Activated naive CD8-positive, alpha-beta T cell treated with anti-CD3 and anti-CD28 coated beads, Interleukin-2, amount 50 U/mL, for 16 hours (primary cell): ENCODE results near the gene FRY.

Source experiments
- DNase-seq: peaks from one replicate; pipeline ENCODE4 v3.0.0-alpha.2; 2020; ENCODE audit warnings: low read depth, low spot score

The FRY gene

DNA sequence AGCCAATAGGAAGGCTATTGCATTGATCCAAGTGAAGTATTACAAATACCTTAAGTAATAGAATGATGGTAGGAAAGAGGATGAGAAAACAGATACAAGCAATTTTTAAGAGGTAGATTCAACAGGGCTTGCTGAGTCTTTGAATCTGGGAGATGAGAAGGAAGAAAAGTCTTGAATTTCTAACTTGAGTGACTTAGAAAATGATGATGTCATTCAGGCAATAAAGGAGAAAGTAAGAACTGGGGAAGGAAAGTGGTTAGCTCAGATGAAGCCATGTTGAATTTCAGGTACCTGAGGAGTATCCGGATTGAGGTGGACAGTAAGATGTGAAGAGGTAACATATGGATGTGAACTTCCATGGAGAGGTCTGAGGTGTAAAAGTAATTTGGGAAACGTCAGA is 15.5 kb upstream of the FRY start:
- DNase-seq: no peak

DNA sequence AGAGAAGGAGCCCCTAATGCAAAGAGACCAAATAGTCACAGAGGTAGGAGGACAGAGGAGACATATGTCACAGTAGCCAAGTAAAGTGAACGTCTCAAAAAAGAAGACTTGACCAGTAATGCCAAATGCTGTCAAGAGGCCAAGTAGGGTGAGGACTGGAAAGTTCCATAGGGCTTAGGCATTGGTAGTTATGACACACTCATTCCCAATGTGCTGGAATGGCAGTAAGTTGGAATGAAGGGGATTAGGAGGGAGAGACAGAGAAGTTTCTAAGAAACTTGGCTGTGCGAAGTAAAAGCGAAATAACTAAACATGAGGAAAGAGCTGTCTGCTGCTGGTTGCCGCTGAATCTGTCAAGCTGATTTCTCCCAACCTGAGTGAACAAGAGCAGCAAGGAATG is 14.9 kb upstream of the FRY start:
- DNase-seq: no peak

DNA sequence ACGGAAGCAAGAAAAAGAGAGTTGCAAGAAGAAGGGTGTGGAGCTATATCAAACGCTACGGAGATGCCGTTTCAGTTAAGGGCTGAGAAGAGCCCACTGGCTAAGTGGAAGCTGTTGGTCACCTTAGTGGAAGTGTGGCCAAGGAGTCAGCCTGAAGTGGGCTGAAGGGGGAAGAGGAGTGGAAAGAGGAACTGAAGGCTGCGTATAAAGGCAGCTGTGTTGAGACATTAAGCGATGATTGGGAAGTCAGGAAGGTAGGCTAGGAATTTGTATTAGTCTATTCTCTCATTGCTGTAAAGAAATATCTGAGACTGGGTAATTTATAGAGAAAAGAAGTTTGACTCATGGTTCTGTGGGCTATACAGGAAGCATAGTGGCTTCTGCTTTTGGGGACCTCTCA is 14.1 kb upstream of the FRY start:
- DNase-seq: no peak

DNA sequence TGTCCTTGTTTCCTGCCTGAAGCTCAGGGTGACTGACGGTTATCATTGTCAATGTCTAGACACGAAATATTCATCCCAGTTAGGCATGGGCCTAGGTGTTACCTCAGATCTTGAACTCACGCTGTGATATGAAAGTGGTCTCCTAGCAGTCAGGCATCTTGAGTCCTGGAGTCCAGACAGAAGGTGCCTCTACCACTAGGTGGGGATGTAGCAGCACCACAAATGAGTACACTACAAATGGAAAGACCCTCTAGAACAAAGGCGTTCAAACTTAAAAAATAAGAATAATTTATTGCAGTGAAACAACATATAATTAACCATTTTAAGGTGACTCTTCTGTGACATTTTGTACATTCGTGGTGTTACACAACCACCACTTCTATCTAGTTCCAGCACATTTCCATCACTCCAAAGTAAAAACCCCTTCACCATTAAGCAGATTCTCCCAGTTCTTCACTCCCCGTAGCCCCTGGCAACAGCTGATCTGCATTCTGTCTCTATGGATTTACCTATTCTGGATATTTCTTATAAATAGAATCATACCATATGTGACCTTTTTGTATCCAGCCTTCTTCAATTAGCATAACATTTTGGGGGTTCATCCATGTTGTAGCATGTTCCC is 11.9 kb upstream of the FRY start:
- no peak for DNase-seq

DNA sequence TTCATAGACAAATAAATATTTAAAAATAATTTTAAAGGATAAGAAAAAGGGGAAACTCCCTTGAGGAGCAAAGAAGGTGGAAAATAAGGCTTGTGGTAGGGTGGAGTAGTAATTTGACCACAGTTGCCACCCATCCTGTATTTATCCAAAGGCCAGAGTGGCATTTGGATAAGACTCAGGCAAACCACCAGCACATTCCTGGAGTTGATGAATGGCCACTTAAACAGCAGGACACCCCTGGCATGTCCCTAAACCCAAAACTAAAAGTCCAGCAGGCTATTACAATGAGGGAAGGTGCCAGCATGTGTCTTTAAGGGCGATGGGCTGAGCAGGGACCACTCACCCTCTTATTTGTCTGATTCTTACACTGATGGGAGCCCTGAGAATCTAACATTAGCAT is 9.8 kb upstream of the FRY start:
- DNase-seq: no peak

DNA sequence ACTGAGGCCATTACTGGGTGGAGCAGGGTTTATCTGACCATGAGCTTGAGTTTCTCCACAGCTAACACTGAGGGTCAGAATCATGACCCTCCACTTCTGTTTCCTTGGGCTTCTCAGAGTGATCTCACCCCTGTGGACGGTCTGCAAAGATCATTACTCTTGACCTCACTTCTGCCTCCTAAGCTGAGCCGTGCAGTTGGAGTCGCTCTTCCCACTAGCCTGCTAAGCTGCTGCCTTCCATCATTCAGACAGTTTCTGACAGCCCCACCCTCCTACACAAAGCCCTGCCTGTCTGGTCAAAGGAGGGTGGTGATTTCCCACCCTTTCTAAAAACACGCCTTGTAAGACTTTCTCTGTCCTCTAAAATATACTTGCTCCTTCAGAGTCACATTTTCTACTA is 9.3 kb upstream of the FRY start:
- no peak for DNase-seq

DNA sequence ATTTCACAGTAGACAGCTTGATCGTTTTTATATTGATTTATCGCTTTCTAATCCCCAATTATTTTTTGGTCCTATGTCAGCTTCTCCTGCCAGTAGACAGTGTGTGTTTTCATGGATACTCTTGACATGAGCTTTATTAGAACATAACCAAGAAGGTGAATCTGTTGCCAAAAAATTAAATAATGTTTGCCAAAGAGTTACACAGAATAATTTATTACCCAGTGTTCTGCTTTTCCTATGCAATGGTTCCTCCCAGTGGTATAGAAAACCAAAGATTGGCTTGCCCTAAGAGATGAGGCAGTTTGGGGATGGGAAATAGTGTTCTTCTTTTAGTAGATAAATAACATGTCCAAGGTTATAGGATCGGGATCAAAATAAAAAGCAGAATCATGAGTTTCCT is 8.5 kb upstream of the FRY start:
- DNase-seq: no peak

DNA sequence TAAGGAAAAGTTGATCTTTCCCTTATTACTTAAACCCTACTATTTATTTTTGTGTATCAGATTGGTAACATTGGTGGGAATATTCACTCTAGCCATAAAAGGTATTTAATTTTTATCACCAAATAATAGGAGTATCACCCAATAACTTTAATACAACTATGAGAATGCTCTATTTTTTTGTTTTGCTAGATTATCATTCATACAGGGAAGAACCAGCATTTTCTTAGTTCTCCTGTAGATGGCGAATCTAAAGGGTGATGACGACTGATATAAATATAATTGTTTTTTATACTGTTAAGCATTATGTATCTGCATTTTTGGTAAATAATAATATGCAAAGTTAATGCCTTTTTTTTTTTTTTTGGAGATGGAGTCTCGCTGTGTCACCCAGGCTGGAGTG is 7.9 kb upstream of the FRY start:
- no peak for DNase-seq

DNA sequence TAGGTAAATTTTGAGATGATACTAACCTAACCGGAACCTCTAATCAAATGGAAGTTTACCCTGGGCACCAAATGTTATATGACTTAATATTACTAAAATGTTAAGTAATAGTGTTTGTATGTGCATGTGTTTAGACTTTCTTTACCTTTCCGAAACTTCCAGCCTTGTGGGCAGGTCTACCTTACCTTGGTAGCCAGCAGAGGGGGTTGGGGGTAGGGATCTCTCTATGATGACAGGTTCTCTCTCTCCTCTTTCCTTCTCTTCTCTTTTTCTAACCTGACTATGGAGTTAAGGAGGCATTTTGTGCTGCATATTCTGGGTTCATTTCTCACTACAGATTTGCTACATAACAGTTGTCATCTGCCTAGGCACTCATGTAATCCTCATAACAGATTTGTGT is 6.8 kb upstream of the FRY start:
- no peak for DNase-seq

DNA sequence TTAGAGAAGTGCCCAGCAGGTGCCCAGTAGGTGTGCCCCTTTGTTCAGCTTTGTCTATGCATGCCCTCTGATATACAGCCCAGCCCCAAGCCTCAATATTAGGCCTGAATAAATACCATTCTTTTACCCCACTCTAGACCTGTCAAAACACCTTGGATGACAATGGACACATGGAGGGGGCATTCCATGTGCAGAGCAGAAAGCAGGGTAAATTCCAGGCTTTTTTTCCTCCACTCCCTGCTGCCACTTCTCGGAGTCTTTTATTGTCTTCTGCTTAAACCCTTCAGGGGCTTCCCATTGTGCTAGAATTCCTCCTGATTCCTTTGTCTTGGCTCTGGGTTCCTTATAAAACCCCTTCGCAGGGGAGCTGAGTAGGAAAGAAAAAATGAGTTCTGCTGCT is 5.8 kb upstream of the FRY start:
- no peak for DNase-seq

DNA sequence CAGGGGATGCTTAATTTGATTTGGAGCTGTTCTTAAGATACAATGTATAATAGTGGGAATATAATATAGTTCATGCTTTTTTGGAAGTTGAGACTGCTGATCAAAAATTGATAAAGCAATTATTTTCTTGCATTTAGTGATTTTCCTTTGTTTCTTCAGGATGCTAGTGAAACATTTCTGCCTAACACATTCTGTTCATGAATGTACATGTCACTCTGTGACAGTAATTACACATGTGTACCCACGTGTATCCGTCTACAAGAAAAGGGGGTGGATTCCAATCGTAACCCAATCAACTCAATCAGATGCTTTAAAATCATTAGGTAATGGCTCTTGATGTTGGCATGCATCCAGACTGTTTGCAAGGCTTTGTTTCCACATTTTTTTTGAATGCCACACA is 5.0 kb upstream of the FRY start:
- DNase-seq: no peak

DNA sequence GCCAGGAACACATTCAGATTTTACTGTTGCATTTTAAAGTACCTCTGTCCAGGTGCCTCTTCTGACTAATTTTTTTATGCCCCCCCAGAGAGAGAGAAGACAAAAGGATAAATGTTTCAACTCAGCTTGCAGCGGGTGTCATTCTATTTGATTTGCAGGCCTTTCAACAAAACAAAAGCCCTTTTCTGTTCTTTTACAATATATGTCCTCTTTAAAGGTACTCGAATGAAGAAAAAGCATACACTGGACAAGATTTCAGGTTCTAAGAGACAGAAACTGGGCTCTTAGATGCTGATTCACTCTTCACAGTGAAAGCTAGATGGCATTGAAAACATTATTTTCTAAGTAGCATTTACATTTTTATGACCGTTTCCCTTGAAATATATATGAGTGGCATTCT is 2.9 kb upstream of the FRY start:
- DNase-seq: no peak

DNA sequence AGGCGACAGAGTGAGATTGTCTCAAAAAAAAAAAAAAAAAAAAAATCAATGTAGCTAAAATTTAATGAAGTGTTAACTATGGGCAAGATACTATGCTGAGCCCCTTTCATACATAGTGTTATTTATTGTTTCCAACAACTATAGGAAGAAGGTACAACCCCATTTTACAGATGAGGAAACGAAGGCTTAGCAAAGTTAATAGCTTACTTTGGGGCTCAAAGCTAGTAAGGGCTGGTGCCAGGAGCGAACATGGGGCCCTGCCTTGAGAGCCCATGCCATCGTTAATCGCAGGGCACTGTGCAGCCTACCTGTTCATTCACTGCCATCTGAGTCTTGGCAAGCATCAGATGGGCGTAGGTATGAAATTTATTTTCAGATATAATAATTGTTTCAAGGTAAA is 1.9 kb upstream of the FRY start:
- no peak for DNase-seq

DNA sequence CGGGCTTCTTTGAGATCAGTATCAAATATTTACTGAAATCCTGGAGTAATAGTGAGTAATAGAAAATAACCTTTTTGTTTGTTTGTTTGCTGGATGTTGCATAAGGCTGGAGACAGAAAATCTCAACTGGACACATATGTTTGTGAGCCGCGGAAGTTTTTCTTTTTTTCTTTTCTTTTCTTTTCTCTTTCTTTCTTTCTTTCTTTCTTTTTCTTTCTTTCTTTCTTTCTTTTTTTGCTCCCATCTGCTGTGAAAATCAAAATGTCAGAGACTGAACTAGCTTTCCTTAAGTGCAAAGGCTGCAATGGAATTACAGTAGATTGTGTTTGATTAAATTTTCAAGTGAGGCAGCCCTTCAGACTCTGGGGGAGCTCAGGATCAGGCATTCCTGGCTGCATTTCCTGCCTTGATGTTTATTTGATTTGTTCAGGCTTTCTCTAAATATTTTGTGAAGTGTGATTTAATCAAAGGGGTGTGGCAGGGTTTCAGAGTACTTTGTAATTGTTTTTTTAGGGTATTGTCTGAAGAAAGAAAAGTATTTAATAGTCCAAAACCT is 319 bp downstream of the FRY start:
- DNase-seq: no peak

DNA sequence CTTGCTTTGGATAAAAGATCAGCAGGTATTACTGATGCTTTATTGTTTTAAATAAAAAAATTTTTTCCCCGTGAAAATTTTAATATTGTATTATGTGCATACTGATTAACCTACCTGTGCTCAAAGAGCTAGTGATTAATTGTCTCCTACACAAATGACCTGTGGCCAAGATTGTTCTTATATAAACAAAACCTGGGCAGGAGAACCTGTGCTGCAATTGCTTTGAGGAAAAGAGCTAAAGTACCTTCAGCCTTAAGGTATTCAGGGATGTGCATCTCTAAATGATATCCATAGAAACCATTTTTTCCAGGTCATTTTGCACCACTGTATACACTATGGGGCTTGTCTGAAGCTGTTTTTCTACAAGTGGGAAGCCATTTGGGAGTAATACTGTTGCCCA is 1.2 kb downstream of the FRY start:
- no peak for DNase-seq

DNA sequence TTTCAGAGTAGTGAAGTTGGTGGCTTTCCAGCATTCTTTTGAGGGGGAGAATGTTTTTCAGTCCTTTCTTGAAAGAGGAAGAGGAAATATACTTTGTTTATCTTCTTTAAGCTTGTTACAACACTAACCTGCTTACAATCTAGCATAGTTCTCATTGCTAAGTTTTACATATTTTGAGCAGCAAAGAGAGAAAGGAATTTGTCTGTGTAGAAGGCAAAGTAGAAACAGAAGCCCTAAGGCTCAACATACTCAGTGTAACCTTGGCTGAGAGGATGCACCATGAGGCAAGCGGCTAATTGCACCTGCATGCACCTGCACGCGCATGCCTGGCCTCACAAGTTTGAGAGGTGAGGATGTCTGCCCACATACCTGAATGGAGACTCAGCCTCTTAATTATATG is 2.2 kb downstream of the FRY start:
- no peak for DNase-seq

DNA sequence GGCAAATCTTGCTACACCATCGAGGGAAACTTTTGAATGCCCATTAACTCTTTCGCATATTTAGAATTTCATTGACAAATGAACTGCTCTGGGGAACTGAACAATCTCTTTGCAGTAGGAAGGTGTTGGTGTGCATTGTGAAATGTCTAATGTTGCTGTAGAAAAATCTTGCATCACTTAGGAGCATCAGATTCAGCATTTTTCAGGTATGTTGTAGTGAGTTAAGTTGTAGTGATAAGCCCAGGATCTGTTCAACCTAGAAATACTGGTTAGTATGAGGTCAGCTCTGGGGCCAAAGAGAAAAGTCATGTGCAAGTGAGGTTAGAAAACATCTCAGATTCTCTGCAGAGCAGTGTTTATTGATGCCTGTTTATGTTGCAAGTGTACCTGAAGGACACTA is 4.1 kb downstream of the FRY start:
- DNase-seq: no peak

DNA sequence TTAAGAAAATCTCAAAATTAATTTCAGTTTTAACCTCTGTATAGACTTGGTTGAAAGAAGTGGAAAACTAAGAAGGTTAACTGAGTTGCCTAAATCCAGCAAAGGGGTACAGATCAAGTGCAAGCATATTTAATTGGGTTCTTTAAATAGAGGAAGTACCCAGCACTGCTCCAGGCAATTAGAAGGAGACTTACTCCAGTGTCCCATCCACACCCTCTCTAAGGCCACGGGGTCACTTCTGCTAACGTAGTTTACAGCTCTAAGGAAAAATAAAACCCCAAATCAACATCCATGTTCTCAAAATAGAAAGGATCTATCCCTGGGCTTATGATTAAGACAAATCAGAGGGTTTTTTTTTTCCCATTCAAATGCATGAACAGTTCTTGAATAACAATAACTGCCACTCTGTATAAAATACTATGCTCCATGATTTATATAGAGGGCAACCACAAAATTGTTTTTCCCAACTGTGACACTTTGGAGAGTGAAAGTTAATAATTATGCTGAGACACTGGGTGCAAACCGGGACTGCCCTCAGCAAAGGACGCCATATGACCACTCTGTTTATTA is 4.6 kb downstream of the FRY start:
- no peak for DNase-seq

DNA sequence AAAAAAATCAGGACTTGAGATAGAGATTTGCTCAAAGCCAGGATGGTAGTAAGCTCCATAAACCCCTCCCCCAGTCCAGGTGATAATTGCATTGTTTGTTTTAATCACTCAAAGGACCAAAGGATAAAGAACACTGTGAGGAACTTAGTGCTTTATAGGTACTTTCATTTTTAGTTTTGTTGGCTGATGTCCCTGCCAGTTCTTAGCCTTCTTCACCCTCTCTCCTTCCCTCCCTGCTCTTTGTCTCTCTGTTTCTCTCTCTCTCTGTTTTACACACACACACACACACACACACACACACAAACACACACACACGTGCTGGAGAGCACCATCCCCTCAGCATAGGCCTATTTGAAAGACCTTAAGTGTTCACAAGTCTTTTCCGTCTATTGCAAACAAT is 5.2 kb downstream of the FRY start:
- DNase-seq: no peak

DNA sequence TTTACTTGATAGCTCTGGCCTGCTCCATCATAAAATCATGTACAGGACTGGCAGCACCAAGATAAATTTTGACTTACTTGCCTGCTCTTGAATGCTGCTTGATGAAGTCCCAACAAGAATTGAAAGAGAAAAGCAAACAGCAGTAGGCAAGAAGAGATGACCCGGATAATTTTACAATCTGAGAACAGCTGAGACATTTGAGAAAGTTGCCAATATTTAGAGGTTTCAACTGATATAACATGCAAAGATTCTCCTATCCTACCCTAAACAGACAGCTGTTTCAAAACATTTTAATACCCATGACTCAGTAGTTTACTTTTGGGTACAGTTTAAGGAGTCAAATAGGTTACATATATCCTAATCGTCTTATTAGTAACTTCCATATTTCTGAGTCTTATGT is 5.9 kb downstream of the FRY start:
- no peak for DNase-seq

DNA sequence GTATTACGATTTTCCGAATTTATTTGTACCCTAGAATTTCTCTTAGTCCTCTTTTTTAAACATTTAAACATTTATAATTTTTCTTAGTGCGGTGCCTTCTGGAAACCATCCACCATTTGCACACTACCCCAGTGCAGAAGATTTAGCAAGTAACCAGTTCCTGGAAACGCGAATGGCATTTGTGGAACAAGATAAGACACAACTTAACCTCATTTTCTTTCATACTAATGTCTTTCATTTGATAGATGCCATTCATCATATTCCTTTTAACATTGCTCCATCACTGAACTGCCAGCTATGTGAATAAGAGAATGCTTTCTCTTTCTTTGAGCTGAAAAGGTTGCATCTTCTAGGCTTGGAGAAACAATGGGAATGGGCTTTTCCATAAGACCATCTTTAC is 6.8 kb downstream of the FRY start:
- no peak for DNase-seq

DNA sequence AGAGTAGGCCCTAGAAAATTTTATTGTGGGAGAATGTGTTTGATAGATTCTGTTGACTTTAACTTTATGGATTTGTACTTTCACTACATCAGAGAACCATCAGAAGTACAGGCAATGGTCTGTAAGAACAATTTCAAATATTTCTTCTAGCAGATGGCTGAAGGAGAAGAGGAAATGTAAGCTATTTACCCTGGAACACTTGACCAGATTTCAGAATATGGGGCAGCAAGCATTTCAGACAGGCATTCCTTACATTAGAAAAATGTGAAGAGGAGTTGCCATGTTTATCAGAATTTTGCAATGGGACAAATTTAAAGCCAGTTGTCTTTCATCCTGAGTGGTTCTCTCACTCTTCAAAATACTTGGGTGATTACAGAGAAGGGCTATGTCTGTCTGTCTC is 7.5 kb downstream of the FRY start:
- no peak for DNase-seq

DNA sequence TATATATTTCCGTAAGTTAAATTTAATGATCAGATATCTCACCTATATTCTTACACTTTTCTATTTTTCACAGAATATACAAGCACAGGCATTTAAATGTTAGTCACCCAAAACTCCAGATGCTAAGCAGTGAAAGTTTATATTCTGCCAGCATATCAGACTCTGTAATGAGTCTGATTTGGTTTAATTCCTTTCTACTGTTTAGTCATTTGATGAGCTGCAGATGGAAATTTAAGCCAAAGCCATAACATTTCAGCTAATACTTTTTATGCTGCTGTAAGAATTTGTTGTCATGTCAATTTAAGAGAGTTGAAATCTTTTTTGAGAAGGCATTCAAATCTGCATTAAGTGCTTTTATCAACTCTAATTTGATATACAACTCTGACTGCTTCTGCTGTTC is 8.0 kb downstream of the FRY start:
- no peak for DNase-seq

DNA sequence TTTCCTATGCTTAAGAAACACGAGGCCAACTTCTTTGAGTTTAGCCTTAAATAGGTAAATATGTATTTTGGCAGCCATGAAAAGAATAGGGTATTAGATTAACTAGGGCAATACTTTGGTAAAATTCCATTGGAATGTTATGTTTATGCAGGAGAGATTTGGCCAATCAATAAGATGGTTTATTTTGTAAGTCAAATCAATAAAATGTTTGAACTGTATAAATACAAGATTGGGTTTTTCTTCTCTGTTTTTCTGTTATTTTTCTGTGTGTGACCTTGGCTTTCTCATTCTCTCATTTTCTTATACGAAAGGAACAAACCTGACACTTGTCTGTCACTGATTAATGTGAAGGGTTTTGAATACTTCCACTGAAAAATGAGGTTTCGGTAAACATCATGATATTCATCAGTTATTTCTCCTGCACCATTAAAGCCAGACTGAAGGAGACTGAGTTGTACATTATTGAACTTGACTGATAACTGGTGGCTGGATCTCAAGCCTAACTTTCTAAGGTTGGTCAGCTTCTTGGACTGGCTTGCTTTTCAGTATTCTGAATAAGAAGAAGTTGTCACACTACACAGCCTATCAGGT is 8.6 kb downstream of the FRY start:
- no peak for DNase-seq
